ENCODE measurements around the gene SLF2. TPM values are rescaled to one million over a fixed set of nuclear protein-coding genes. Genes with fewer than 3 reads are reported as not detected.
A peak's percentile ranks its signal among the peaks of the same experiment; 100 is the strongest.

Gene SLF2
- total and polyA plus RNA-seq, 2 of the 8 experiments (the other 6 are each of a cell fraction or from before 2014, with no cell fraction given), result 5.5 to 20.9 TPM

DNA sequence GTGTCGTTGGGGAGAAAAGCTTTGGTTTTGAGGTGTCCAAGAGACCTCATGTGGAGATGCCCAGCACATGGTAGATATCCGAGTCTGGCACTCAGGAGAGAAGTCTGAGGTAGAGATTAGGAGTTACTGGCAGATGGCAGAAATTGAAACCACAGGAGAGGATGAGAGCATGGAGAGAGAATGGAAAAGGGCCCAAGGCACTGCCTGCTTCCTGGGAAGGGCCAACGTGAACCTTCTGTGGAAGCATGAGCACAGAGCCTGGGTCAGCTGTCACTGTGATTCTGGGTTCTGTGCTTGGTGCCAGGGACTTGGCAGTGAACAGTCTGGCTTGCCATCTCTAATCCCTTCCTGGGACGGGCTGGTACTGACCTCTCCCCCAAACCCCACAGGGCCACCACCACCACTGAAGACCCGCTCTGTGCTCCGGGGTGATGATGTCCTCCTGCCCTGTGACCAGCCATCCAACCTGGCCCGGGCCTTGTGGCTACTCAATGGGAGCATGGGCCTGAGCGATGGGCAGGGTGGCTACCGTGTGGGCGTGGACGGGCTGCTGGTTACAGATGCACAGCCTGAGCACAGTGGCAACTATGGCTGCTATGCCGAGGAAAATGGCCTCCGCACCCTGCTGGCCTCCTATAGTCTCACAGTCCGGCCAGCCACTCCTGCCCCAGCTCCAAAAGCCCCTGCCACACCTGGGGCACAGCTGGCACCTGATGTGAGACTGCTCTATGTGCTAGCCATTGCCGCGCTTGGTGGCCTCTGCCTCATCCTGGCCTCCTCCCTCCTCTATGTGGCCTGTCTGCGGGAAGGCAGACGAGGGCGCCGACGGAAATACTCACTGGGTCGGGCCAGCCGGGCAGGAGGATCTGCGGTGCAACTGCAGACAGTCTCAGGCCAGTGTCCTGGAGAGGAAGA is 70.4 kb downstream of the SLF2 start:
- Histone ChIP-seq H2AK5ac (ENCODE audit: low read depth, low read length) (no peak overlapping the region), H3K9me3 (ENCODE audit: insufficient read depth in 2 of 2, low read depth in 1 of 2, low read length in 1 of 2) (no peaks in the 10 kb centered on the region), H2AFZ (ENCODE audit: low read length) (no peak overlapping the region), H3K9ac (replicated peaks in 1 of 4; ENCODE audit: extremely low read depth in 1 of 4, low read depth in 3 of 4, low read length in 3 of 4) (peak overlapping the region in 1 of 4 experiments; percentile 19; a peak in 1 of 7 replicates), H3K14ac (ENCODE audit: insufficient read length) (no peak overlapping the region), H2BK15ac (ENCODE audit: low read length) (no peak overlapping the region), H3K4me1 (replicated peaks in 1 of 4; ENCODE audit: control insufficient read depth in 3 of 4, insufficient read depth in 4 of 4, low read length in 3 of 4) (peaks cover 0 to 8% (median 4%) of the 10 kb centered on the region in 4 experiments; a peak in 4 of 7 replicates), H3K56ac (replicated peaks; ENCODE audit: insufficient read length, low read depth, low read length) (no peak overlapping the region), H2BK12ac (ENCODE audit: low read depth, low read length) (no peak overlapping the region), H3K4ac (replicated peaks; ENCODE audit: insufficient read length, low read depth, low read length) (no peak overlapping the region), H4K20me1 (replicated peaks in 1 of 2; ENCODE audit: control insufficient read depth in 1 of 2, insufficient read depth in 2 of 2, low read length in 2 of 2) (peaks cover 0 to 11% of the 10 kb centered on the region in 2 experiments), H4K91ac (replicated peaks; ENCODE audit: insufficient read length, low read length) (no peak overlapping the region), H3K18ac (ENCODE audit: extremely low read depth, low read length) (no peak overlapping the region), H3K79me1 (ENCODE audit: low read depth, low read length) (peaks cover 13% of the 10 kb centered on the region), H3K79me2 (ENCODE audit: control insufficient read depth in 1 of 2, insufficient read depth in 2 of 2, low read length in 2 of 2) (peaks cover 6 to 18% of the 10 kb centered on the region in 2 experiments), H4K5ac (ENCODE audit: insufficient read length, low read depth, low read length) (no peak overlapping the region), H3K23ac (ENCODE audit: insufficient read length) (no peak overlapping the region), H3K4me3 (ENCODE audit: extremely low read depth in 1 of 4, insufficient read depth in 2 of 4, low read depth in 3 of 4, low read length in 4 of 4) (no peak overlapping the region), H3K36me3 (ENCODE audit: control insufficient read depth in 2 of 4, insufficient read depth in 4 of 4, low read length in 3 of 4) (peaks cover 0 to 22% (median 5%) of the 10 kb centered on the region in 4 experiments; a peak in 4 of 8 replicates), H3K4me2 (ENCODE audit: insufficient read depth in 1 of 2, low read depth in 2 of 2, low read length in 2 of 2) (no peak overlapping the region), H2BK120ac (replicated peaks; ENCODE audit: low read depth, low read length) (no peak overlapping the region), H4K8ac (ENCODE audit: extremely low read depth, insufficient read depth, low read length) (no peak overlapping the region), H3K27ac (ENCODE audit: low read depth, low read length) (no peak overlapping the region), H3K23me2 (ENCODE audit: low read depth, low read length) (peaks cover 9% of the 10 kb centered on the region; the same call in 1 of the 2 replicates), H2BK20ac (ENCODE audit: low read length) (no peak overlapping the region), H2BK5ac (ENCODE audit: low read depth, low read length) (no peak overlapping the region), H3K27me3 (replicated peaks in 1 of 4; ENCODE audit: control insufficient read depth in 3 of 4, extremely low read depth in 1 of 4, insufficient read depth in 3 of 4, low read length in 3 of 4) (no peaks in the 10 kb centered on the region)
- ChIA-PET POLR2A (ENCODE audit: partially characterized antibody) (interaction anchor here (0.8 to 1.7 kb wide), 3 partner anchors 10 to 13 kb away, joined by 3 to 5 read pairs (median 4); no protein-coding TSS in a partner anchor), CTCF (ENCODE audit: partially characterized antibody) (interaction anchor here (0.8 to 21.2 kb wide), 7 partner anchors 14 to 414 kb away, joined by 3 to 352 read pairs (median 4); no protein-coding TSS in a partner anchor)
- TF ChIP-seq CBX5 (IDR thresholded peaks at IDR 0.05; ENCODE audit: low read depth, low read length), result no peak
- no peak for TF ChIP-seq JUND (IDR thresholded peaks at IDR 0.05; ENCODE audit: low read length)
- TF ChIP-seq BRCA1 (IDR thresholded peaks at IDR 0.05; ENCODE audit: low read depth, low read length), result no peak
- TF ChIP-seq, protein P1, sequence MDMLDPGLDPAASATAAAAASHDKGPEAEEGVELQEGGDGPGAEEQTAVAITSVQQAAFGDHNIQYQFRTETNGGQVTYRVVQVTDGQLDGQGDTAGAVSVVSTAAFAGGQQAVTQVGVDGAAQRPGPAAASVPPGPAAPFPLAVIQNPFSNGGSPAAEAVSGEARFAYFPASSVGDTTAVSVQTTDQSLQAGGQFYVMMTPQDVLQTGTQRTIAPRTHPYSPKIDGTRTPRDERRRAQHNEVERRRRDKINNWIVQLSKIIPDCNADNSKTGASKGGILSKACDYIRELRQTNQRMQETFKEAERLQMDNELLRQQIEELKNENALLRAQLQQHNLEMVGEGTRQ (IDR thresholded peaks at IDR 0.05; ENCODE audit: low read length), result no peak
- no peak for TF ChIP-seq SIX5 (IDR thresholded peaks at IDR 0.05; ENCODE audit: low read depth, low read length)
- 93% methylated on average over 24 of the region's 24 CpGs; no CpG with 5 or more reads in 1 of the 2 experiments for WGBS, 2 experiments (ENCODE audit: extremely low coverage in 1 of 2, insufficient coverage in 1 of 2, insufficient read length in 1 of 2, insufficient replicate concordance in 2 of 2, low coverage in 1 of 2, low lambda C conversion rate in 2 of 2, missing lambda C conversion rate in 1 of 2)
- no peak for FAIRE-seq
- no peak for DNase-seq (ENCODE audit: low read depth in 1 of 2, low spot score in 2 of 2)
